GM12891 (cell line): ENCODE results near the gene AFDN.

Source experiments
- PAX5 ChIP-seq: IDR thresholded peaks from 2 replicates; pipeline ENCODE4 v1.6.1; 2011; ENCODE audit warnings: low read length, moderate library complexity, mild to moderate bottlenecking; ENCODE audit not compliant: insufficient read depth, severe bottlenecking
- POLR2A ChIP-seq: IDR thresholded peaks from 2 replicates; pipeline ENCODE4 v1.6.1; 2011; ENCODE audit warnings: low read depth, low read length, control low read depth
- POLR2AphosphoS5 ChIP-seq: IDR thresholded peaks from 2 replicates; pipeline ENCODE4 v1.6.1; 2011; ENCODE audit warnings: low read depth, low read length, control low read depth
- SPI1 ChIP-seq: IDR thresholded peaks from 2 replicates; pipeline ENCODE4 v1.6.1; 2011; ENCODE audit warnings: low read depth, low read length, control low read depth
- TAF1 ChIP-seq: IDR thresholded peaks from 2 replicates; pipeline ENCODE4 v1.6.1; 2011; ENCODE audit warnings: low read depth, low read length, control low read depth

DNA sequence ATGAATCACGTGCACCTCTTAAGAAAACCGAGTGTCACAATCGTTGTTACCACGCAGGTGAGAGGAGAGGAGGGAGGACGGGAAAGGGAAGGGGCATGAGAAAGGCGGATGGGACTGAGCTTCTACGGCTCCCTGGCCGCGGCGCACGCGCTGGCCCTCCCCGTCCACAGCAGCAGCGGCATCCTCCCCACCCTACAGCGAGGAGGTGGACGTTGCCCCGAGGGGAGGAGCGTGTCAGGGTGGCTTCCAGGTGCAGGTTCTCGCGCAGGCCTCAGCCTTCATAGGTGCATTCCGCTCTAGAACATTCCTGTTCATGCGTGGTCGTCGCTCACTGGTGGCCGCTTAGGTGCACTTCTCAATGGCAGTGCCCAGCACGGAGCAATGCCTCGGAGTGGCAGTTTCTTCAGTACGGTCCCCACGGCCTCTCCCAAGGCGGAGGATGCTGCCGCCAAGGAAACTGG, 29.7 kb upstream of the AFDN start:
- no peak for TF ChIP-seq POLR2AphosphoS5
- no peak for TF ChIP-seq POLR2A
- TF ChIP-seq TAF1 = no peak
- TF ChIP-seq SPI1 = no peak
- TF ChIP-seq PAX5 = no peak
